Ecto neural progenitor cell (in vitro differentiated cells): Measurements from ENCODE around the gene TNIK.
"Not testable (repeated sequence)": the region's sequence is repeated elsewhere in the genome, so short reads cannot be mapped to it uniquely, and the experiment has no call there.

ENCODE experiments used
- DNase-seq: peaks from one replicate; pipeline ENCODE4 v3.0.0-alpha.2; 2018; ENCODE audit warnings: low spot score

The TNIK gene

DNA sequence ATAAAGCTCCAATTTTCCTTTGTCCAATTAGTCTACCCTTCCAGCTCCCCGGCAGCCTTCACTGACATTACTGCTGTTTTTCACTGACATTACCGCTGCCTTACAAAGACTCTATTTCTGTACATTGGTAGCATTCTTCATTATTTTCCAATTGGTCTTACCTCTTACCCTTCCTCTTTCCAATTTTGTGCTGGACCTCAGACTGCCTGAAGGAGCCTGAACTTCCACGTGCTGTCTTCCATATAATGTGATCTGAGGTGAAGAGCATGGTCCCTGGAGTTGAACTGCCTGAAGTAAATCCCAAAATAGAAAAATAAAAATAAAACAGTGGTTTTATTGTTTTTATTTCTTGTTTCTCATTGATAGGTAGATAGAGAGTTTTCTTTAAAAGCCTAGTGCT is 9.2 kb upstream of the TNIK start:
- no peak for DNase-seq

DNA sequence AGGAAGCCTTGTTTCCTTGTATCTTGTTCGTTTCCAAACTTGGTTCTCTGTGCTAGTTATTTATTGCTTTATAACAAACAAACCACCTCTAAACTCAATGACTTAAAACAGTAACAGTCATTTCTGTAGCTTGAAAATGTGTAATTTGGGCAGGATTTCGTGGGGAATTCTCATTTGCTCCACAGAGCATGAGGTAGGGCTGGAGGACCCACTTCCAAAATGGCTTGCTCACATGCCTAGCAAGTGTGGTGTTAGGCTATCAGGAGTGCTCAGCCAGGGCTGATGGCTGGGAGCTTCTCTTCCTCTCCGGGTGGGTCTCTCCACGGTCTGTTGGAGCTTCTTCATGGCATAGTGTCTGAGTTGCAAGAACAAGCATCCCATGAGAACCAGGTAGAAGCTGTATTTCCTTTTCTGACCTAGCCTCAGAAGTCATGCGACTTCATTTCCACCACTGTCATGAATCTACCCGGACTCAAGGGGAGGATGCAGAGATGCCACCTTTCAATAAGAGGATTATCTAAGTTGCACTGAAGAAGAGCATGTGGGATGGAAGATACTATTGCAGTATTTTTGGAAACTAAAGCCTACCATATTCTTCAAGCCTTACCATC is 8.2 kb upstream of the TNIK start:
- DNase-seq, result no peak

DNA sequence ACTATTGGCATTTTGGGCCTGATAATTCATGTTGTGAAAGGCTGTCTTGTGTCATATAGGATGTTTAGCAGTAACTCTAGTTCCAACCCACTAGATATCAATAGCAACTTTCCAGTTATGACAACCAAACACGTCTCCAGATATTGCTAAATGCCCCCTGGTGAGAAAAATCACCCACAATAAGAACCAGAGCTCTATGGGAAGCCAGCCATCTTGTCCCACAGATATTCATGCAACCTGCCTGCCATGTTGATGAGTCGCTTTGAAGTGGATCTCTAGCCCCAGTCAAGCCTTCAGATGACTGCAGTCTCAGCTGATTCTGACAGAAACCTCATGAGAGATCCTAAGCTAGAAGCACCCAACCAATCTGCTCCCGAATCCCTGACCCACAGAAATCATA is 5.6 kb upstream of the TNIK start:
- no peak for DNase-seq

DNA sequence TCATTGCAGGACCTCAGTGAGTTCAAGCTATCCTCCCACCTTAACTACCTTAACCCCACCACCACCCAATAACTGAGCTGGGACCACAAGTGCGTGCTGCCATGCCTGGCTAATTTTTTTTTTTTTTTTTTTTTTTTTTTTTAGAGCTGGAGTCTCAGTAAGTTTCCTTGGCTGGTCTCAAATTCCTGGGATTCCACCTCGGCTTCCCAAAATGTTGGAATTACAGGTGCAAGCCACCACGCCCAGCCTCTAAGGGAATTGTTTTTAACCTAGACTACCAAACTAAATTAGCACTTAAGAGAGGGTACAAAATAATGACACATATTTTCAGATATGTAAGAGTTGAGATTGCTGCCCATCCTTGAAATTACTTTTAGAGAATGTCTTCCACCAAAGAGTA is 4.3 kb upstream of the TNIK start:
- DNase-seq, result no peak

DNA sequence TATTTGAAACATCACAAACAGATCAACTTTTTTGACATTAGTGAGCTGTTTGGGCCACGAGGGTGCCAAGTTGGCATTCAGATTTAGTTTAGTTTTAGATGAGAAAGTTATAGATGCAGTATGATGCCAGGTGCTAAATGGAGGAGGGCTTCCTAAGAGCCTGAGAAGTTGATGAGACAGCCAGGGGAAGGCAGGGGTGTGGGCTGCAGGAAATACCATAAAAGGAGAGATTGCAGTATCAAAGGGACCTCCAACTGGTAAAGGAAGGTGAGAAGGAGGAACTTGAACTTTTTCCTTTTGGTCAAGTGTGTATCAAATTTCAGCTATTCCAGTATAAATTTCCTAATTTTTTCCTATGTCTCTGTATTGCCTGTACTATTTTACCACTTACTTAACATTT is 2.0 kb upstream of the TNIK start:
- no peak for DNase-seq

DNA sequence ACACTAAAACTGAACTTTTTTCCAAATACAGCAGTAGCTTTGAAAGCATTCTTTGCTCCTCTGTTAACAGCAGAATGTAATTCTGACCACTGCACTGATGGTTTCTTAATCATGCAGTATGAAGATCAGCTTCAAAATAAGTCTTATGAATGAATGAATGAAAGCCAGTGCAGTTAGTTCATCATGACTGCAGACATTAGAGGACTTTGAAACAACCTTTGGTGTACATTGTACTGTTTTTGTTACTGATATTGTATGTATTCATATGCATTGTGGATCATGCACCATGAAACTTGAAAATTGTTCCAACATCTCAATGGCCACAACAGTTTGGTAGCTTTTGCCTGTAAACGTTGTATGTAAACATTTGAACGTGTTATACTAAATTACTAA is 1.3 kb upstream of the TNIK start:
- DNase-seq, result no peak

DNA sequence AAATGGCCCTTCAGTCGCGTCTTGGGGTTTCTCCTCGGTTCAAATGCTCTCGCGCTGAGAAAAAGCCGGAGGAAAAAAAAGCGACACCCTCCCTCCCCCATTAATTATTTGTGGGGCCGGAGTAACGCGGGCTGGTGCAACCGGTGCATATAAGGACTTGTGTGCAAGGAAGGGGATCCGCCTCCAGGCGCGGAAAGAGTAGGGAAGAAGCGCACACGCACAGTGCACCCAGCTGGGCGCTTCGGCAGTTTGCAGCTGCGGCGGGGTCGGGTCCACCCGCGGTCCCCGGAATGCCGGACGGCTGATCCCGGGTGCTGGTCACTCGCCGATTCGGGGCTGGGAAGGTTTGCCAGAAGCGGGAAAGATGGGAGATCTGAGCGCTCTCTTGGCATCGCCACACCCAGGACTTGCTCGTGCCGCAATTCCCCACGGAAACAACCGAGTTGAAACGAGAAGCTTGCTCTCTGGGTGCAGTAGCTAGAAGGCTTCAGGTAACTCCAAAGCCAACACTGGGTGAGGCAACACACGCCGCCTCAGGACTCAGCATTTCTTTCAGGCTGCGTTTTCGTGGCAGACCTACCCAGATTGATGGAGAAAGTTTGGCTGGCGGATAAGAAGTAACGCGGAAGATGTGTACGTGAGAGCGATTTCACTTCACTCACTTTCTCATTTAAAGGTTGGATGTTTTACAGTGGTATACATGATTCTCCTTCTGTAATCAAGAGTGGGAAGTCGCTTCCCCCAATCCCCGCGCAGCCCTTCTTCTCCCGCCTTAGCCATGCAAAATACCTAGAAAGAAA is 720 bp upstream of the TNIK start:
- peak; percentile 78 for DNase-seq

DNA sequence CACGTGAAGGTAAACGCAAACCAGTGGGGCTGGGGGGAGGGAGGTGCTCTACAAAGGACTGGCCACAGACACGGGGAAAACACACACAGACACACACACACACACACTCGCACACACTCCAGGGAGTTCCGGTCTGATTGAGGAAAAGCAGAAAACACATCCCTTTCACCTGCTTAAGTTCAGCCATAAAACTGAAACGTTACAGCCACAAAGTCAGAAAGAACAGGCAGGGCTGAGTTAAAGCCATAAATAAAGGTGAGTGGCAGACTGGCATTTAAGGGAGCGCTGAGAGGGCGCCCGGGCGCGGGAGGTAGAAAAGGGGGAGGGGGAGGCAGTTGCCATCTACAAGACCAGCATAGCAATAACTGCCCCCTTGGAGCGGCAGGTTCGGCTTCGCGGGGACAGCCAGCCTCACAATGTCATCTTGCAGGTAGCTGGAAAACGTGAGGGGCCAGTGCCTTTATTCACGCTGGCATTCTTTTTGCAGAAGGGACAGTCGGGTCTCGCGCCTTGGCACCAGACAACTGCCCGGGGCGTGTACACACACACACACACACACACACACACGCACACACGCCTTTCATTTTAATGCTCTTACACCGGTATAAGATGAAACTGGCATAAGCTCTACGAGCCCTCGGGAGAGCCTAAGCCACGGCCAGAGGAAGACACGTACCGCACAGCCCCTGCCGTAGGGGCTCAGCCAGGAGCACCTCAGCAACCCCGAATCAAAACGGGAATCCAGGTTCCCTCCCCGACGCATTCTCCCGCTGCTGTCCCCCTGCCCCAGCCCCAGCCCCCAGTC is 866 bp downstream of the TNIK start:
- DNase-seq, result peak; percentile 61

DNA sequence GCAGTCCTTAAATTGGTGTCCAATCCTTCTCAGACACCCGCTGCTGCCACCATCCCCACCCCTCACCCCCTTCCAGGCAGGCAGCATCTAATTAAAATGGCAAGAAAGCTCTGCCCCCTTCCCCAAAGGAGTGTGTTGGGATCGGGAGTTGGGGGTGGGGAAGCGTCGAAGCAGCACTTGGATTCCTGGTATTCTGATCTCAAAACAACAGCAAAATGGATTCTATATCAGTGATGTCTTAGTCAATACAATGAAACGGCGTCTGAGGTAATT is 1.4 kb downstream of the TNIK start:
- peak; percentile 50 for DNase-seq

DNA sequence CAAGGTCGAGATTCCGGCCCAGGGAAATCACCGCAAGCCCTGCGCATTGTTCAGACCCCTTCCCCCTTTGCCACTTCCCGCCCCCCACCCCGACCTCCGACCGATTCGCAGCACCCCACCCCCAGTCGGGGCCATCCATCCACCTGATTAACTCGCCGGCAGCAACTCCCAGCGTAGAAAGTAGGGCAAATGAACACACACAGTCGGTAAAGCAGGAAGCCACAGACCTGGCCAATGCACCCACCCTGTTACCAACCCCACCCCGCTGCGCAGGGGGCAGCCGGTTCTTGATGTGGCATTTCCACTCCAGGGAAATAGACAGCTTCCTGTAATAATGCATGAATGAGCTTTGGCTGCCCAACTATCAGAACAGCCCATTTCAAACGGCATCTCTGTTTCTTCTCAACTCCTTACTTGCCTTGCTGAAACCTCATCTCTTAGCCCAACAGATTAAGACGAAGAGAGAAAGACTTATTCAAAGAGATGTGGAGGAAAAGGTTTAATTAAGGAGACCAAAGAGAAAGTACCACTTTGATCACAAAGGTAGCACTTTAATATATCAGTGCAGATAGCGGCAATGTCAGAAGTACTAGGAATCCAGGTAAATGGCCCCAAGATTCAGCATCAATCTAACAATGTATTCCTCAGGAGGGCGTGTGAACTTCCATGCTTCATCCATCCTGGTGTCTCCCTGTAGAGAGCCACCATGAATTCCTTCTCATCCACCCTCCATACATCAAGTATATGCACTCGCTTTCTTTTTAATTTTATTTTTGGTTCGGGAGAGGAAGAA is 1.9 kb downstream of the TNIK start:
- no peak for DNase-seq

DNA sequence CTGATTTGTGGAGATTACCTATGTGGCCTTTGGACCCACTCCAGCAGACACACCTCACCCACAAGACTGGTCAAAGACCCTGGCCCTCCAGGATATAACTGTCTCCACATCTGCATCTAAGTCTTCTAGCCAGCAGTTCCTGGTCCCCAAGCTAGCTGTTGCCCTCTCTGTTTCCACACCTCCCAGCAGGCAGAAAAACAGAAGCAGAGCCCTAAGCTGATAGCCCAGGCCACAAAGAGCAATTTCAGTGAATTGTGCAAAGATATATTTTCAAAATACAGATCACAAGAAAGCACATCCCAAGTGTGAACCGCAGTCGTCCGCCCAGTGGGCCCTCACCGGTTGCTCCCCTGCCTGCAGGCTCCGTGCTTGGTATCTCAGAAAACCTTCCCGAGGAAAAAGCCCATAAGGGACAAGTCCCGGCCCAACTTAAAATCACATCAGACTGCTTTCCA is 2.6 kb downstream of the TNIK start:
- DNase-seq, result peak; percentile 47

DNA sequence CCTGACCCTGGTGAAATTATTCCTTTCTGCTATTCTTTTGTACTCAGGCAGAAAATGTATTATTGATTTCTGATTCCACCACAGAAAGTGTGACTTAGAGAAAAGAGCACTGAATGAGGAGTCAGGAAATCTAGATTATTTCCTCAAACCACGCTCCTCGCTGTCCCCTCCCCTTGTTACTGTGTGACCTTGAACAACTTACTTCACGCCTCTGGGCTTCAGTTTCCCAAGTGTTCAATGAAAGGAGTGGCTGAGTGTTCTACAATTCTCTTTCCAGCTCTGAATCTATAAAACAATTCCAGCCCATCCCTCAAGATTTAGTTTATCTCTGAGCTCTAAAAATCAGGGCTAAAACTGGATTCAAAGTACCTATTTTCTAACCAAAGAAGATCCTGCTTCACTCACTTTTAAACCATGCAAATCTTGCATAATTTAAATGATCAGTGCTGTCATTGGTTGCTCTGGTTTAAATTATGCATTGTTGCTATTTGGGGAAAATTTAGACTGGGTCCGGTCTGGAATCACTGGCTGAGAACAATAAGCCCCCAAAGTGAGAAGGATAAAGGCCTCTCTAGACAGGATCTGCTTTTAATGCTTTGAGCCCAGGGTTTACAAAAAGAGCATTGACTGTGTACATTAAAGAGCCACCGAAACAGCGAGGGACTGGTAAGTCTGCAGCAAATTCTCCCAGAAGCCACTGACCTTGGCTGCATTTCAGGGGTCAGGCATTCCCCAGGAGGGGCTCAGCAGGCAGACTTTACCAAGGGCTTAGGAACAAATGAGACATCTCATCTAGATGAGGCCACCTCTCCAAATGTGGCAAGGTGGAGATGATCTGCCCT is 3.2 kb downstream of the TNIK start:
- no peak for DNase-seq

DNA sequence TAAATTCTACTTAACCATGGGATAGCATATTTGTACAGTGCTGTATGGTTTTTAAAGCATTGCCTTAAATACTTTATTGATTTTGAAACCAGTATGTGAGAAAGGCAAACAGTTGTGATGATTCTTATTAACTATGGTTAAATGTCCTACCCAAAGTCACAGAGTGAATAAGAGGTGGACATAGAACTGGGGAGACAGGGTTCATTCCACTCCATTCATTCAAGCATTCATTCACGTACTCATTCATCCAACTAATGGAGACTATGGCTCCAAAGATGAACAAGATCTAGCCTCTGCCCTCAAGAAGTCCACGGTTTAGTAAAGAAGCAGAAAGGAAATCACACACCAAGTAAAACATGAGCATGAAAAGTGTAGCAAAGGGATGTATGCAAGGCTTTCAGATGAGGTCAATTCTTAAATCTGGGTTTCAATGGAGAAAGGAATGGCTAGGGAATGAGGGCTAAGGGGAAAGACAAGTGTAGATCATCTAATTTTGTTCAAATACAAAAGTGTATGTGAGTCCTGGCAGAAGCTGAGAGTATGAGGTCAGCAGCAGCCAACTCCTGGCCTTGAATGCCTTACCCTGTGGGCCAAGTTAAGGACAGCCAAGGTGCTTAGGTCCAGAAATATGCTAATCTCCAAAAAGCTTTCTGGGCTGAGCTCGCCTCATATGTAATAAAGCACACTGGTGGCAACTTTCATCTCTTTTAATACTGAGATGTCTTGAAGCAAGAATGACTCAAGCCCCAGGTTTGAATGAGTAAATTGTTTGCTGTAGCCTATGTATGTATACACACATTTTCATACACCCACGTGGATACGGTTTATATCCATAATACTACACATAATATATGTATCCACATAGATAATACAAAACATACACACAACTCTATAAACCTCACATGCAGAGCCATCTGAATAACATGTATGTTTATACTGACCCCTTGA is 4.3 kb downstream of the TNIK start:
- no peak for DNase-seq

DNA sequence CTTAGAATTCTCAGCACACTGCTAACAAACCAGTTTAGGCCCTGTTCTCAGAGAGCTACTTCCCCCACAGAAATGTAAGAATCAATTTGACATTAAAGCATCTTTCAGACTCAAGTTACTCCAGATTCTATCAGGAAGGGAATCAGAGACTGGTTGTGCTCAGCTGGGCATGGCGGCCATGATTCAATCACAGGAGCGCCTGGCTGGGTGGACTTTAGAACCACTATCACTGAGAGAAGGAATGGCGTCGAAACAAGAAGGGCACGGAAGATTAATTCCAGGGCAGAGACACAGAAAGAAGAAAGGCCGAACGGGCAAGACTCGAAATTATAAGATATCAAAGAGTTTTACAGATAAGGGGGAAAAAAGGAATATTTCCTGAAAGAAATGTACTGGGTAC is 6.2 kb downstream of the TNIK start:
- no peak for DNase-seq

DNA sequence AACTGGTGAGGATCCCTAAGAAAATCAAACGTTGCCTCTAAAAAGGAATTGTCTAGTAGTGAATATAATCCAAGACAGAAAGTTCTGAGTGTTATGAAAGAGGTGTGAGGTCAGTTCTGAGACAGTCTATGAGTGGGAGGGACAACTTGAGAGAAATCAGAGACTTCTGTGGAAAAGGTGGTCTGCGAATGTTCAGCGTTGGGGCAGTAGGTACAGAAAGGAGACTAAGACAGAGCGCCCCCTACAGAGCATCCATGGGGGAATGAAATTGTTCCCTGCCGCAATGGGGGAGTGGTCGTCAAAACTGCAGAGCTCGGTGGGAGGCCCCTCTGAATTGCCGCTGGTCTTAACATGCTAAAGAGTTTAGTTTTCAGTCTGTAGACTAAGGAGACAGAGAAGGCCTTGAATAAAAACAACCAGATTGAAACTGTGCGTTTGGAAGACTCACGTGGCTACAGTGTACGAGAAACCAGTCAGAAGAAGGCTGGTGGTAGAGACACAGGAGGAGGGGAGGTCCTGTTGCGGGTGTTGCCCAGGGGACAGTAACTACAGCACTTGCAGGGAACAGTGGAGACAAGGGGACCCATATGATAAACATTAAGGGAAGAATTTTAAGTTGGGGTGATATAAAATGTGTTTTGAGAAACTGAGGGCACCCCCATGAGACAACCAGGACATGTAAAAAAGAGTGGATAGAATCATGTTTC is 6.9 kb downstream of the TNIK start:
- DNase-seq, result peak; percentile 73

DNA sequence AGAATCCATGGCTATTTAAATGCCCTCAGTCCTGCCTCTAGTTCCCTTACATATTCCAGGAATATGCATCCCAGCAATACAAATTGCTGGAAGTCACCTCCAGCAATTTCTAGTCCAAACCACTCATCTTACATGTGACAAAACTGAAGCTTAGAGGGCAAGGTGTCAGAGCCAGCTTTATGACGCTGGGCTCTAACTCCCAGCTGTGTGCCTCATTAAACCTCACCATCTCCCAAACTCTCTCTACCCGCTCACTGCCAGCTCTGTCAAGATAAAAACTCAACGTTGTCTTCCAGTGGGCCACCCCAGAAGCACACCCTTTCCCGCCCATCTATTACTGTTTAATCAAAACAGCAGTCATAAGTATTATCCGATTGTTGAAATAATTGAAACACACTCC is 7.9 kb downstream of the TNIK start:
- DNase-seq, result no peak

DNA sequence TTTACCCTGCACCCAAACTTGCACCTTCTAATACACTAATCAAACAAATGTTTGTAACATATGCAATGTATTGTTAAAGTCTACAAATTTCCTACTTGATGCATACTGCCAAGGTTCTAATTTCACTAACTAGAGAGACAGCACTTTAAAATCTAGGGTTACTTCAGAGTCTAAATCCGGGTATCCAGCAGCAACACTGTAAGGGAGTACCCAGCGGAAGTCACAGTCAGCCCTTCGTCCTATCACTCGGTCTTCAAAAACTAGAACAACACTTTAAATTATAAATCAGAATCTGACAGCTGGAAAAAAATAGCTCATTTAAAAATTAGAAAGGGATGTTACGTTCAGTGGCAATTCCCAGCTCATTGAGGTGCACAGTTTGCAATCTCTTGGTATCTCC is 8.3 kb downstream of the TNIK start:
- no peak for DNase-seq

DNA sequence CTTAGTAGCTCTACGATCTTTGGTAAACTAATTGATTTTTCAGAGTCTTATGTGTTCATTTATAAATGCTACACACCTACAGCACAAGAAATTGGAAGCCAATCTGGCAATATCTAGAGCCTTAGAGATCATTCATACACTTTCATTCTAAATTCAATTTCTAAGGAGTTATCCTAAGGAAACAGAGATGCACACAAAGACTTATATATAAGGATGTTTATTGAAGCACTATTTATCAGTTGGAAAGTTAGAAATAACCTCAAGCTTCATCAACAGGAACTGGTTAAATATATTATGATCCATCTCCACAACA is 12.7 kb downstream of the TNIK start:
- not testable (repeated sequence) for DNase-seq

DNA sequence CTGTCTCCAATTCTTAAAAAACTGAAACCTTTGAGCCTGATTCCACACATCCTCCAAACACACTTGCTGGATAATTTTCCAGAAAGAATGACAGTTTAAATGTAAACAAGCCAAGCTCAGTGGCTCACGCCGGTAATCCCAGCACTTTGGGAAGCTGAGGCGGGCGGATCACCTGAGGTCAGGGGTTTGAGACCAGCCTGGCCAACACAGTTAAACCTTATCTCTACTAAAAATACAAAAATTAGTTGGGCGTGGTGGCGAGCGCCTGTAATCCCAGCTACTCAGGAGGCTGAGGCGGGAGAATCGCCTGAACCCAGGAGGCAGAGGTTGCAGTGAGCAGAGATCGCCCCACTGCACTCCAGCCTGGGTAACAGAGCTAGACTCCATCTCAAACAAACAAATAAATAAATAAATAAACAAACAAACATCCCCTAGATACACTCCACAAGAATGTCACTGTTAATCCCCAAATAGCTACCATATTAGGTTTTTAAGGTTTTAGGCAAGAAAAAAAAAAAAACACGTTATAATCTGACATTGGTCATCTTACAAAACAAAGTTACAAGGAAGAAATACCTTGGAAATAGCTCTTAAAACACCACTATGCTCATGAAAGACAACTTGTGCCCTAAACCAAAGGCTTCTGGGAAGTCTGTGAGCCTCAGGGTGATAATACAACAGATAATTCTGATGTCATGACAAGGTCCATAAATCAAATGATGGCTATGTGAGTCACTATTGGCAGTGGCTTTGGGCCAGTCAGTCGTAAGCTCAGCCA is 13.2 kb downstream of the TNIK start:
- no peak for DNase-seq
